ENCODE data around the gene CLDND1.

DNA sequence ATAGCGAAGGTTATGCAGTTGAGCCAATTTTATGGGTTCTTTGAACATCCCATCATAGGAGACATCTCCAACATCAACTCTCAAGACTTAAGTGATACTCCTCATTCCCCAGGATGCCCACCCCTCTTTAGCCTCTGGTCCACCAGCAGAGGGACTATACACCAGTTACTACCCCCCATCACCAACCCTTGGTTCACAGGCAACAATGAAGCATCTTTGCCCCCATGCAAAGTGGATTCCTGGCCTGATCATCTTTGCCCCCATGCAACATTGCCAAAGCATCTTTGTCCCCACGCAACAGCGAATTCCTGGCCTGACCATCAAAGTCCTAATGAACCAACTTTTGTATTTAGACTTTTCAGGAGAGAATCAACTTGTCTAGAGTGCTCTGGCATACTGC, 28.1 kb upstream of the CLDND1 start:
- TF ChIP-seq CTCF (IDR thresholded peaks at IDR 0.05) (no peak), ZFX (IDR thresholded peaks at IDR 0.05; ENCODE audit: borderline replicate concordance) (no peak)

Measured in 22Rv1 (cell line).